ENCODE data around the gene RAD51B.

GRCh38 chr14:68473794-68474193 is 654.2 kb downstream of the RAD51B start:
- TF ChIP-seq CTCF (optimal IDR thresholded peaks at IDR 0.05 in 1 of 3, IDR thresholded peaks at IDR 0.05 in 1 of 3, conservative IDR thresholded peaks at IDR 0.05 in 1 of 3; ENCODE audit: extremely low read depth in 1 of 3, insufficient read depth in 2 of 3, low read length in 3 of 3) (no peak), EZH2 (IDR thresholded peaks at IDR 0.05; ENCODE audit: low read length) (no peak)

All from keratinocyte (primary cell).